ENCODE measurements around the gene RPS6KA3.
"Not testable (repeated sequence)": the region's sequence is repeated elsewhere in the genome, so short reads cannot be mapped to it uniquely, and the experiment has no call there.

RPS6KA3 gene

GRCh38 chrX:20149326-20149725 lies 117.4 kb downstream of the RPS6KA3 start:
- no peak for DNase-seq (ENCODE audit: insufficient read length, low spot score)
- FAIRE-seq = no peak

- FAIRE-seq (no peak), DNase-seq (ENCODE audit: insufficient read length, low spot score) (no peak)
These were observed 119.1 kb downstream of the RPS6KA3 start for GRCh38 chrX:20147561-20147960.

- DNase-seq (ENCODE audit: insufficient read length, low spot score) (peak; percentile 46), FAIRE-seq (no peak)
These were observed 122.2 kb downstream of the RPS6KA3 start for GRCh38 chrX:20144491-20144890.

- no peak for DNase-seq (ENCODE audit: insufficient read length, low spot score)
- FAIRE-seq = no peak
These were observed 123.1 kb downstream of the RPS6KA3 start for GRCh38 chrX:20143561-20143960.

- FAIRE-seq = no peak
- DNase-seq (ENCODE audit: insufficient read length, low spot score) = no peak
These were observed 123.6 kb downstream of the RPS6KA3 start for GRCh38 chrX:20143111-20143510.

GRCh38 chrX:20141281-20142220 lies 125.2 kb downstream of the RPS6KA3 start, which contains the start of gene EIF1AX:
Gene EIF1AX, minus strand, starts transcription at chrX:20141838. Its CDS starts 198 bp downstream, at chrX:20141640.
- FAIRE-seq (peak; percentile 86), DNase-seq (ENCODE audit: insufficient read length, low spot score) (peak; percentile 94)

- DNase-seq (ENCODE audit: insufficient read length, low spot score) = no peak
- no peak for FAIRE-seq
These were observed 126.3 kb downstream of the RPS6KA3 start for GRCh38 chrX:20140420-20140819.

GRCh38 chrX:20139966-20140365 lies 126.7 kb downstream of the RPS6KA3 start:
- no peak for DNase-seq (ENCODE audit: insufficient read length, low spot score)

GRCh38 chrX:20135944-20136343 lies 130.8 kb downstream of the RPS6KA3 start:
- FAIRE-seq (peak; percentile 71), DNase-seq (ENCODE audit: insufficient read length, low spot score) (no peak)

More at GRCh38 chrX:20139966-20140365, 126.7 kb downstream of the RPS6KA3 start:
- no peak for FAIRE-seq

- FAIRE-seq = no peak
These were observed 134.0 kb downstream of the RPS6KA3 start for GRCh38 chrX:20132666-20133065.

GRCh38 chrX:20130357-20130756 lies 136.4 kb downstream of the RPS6KA3 start:
- no peak for FAIRE-seq
- DNase-seq (ENCODE audit: insufficient read length, low spot score) = no peak

More at GRCh38 chrX:20132666-20133065, 134.0 kb downstream of the RPS6KA3 start:
- DNase-seq (ENCODE audit: insufficient read length, low spot score) = no peak

GRCh38 chrX:20129547-20129946 lies 137.2 kb downstream of the RPS6KA3 start:
- DNase-seq (ENCODE audit: insufficient read length, low spot score) (no peak), FAIRE-seq (no peak)

GRCh38 chrX:20128670-20129069 lies 138.0 kb downstream of the RPS6KA3 start:
- DNase-seq (ENCODE audit: insufficient read length, low spot score) (no peak), FAIRE-seq (no peak)

GRCh38 chrX:20127440-20127839 lies 139.3 kb downstream of the RPS6KA3 start:
- peak; percentile 86 for FAIRE-seq
- not testable (repeated sequence) for DNase-seq (ENCODE audit: insufficient read length, low spot score)

- FAIRE-seq; DNase-seq (ENCODE audit: insufficient read length, low spot score): not testable (repeated sequence)
These were observed 139.9 kb downstream of the RPS6KA3 start for GRCh38 chrX:20126833-20127232.

- FAIRE-seq (no peak), DNase-seq (ENCODE audit: insufficient read length, low spot score) (no peak)
These were observed 141.7 kb downstream of the RPS6KA3 start for GRCh38 chrX:20124964-20125363.

- no peak for DNase-seq (ENCODE audit: insufficient read length, low spot score)
- FAIRE-seq = no peak
These were observed 148.5 kb downstream of the RPS6KA3 start for GRCh38 chrX:20118065-20118824.

GRCh38 chrX:20116577-20117240 lies 150.0 kb downstream of the RPS6KA3 start, which contains the start of gene MAP7D2:
Gene MAP7D2, minus strand, starts transcription at chrX:20116907. Its CDS starts 28 bp downstream, at chrX:20116879.
- DNase-seq (ENCODE audit: insufficient read length, low spot score) = no peak

GRCh38 chrX:20116087-20116576 lies 150.6 kb downstream of the RPS6KA3 start:
- FAIRE-seq (no peak), DNase-seq (ENCODE audit: insufficient read length, low spot score) (no peak)

More at GRCh38 chrX:20116577-20117240, 150.0 kb downstream of the RPS6KA3 start, which contains the start of gene MAP7D2:
- no peak for FAIRE-seq

GRCh38 chrX:20112022-20112774 lies 154.5 kb downstream of the RPS6KA3 start:
- DNase-seq (ENCODE audit: insufficient read length, low spot score) (no peak), FAIRE-seq (no peak)
